HG03095 (cell line): ENCODE results near the gene C1orf159.
A peak's percentile ranks its signal among the peaks of the same experiment; 100 is the strongest.

Source experiments
- ATAC-seq: cut with Tn5 transposase; IDR thresholded peaks from one replicate; pipeline ENCODE4 v1.9.1; 2021; ENCODE audit warnings: moderate library complexity; ENCODE audit not compliant: unreplicated experiment

Gene C1orf159

GRCh38 chr1:1043411-1043810 lies 72.5 kb downstream of the C1orf159 start:
- no peak for ATAC-seq

- ATAC-seq = no peak
Observed at GRCh38 chr1:1042835-1043234, 73.1 kb downstream of the C1orf159 start.

GRCh38 chr1:1041873-1042272 lies 74.0 kb downstream of the C1orf159 start:
- no peak for ATAC-seq

- no peak for ATAC-seq
Observed at GRCh38 chr1:1041092-1041523, 74.8 kb downstream of the C1orf159 start.

GRCh38 chr1:1040004-1040991 lies 75.6 kb downstream of the C1orf159 start:
- peak; percentile 41 for ATAC-seq

GRCh38 chr1:1039145-1039910 lies 76.6 kb downstream of the C1orf159 start:
- no peak for ATAC-seq

GRCh38 chr1:1038694-1039093 lies 77.2 kb downstream of the C1orf159 start:
- peak; percentile 48 for ATAC-seq

GRCh38 chr1:1037366-1038327 lies 78.2 kb downstream of the C1orf159 start:
- ATAC-seq = no peak

GRCh38 chr1:1035291-1035943 lies 80.5 kb downstream of the C1orf159 start:
- no peak for ATAC-seq

- no peak for ATAC-seq
Observed at GRCh38 chr1:1034439-1034781, 81.5 kb downstream of the C1orf159 start.

GRCh38 chr1:1033731-1034438 lies 82.0 kb downstream of the C1orf159 start:
- ATAC-seq = no peak

GRCh38 chr1:1033009-1033587 lies 82.8 kb downstream of the C1orf159 start:
- peak; percentile 73 for ATAC-seq

- peak; percentile 4 for ATAC-seq
Observed at GRCh38 chr1:1032424-1032823, 83.5 kb downstream of the C1orf159 start.
